HepG2 (cell line): ENCODE data around the gene ABCB6. TPM values are rescaled to one million over a fixed set of nuclear protein-coding genes. Genes with fewer than 3 reads are reported as not detected.

Experiments used
- FUBP1 ChIP-seq: sonication (generic); formaldehyde crosslinking; IDR thresholded peaks from 2 replicates; pipeline ENCODE4 v1.5.1; 2020; ENCODE audit warnings: missing genetic modification reagents, mild to moderate bottlenecking, borderline replicate concordance
- GLMP ChIP-seq: sonication (generic); formaldehyde crosslinking; IDR thresholded peaks from 2 replicates; pipeline ENCODE4 v1.9.0; 2021; ENCODE audit warnings: missing genetic modification reagents, mild to moderate bottlenecking, borderline replicate concordance
- KAT8 ChIP-seq: IDR thresholded peaks from 2 replicates; pipeline ENCODE4 v1.6.1; 2016; ENCODE audit warnings: missing genetic modification reagents, missing compliant biosample characterization
- NFKBIZ ChIP-seq: IDR thresholded peaks from 2 replicates; pipeline ENCODE4 v1.6.1; 2018; ENCODE audit warnings: missing genetic modification reagents, missing compliant biosample characterization
- NR1H2 ChIP-seq: sonication (generic); formaldehyde crosslinking; IDR thresholded peaks from 2 replicates; pipeline ENCODE4 v1.8.1; 2022; ENCODE audit warnings: low read depth, missing genetic modification reagents, borderline replicate concordance
- PHF5A ChIP-seq: IDR thresholded peaks from one replicate; pipeline ENCODE4 v1.6.1; 2018; ENCODE audit warnings: low read depth, missing genetic modification reagents; ENCODE audit not compliant: unreplicated experiment
- RFX1 ChIP-seq: fragments of 450-650 bp; IDR thresholded peaks from 2 replicates; pipeline ENCODE4 v1.6.1; 2017
- SKIL ChIP-seq: sonication (generic); formaldehyde crosslinking; IDR thresholded peaks from 2 replicates; pipeline ENCODE4 v1.8.0; 2022; ENCODE audit warnings: missing genetic modification reagents, mild to moderate bottlenecking, moderate library complexity, borderline replicate concordance
- ZHX2 ChIP-seq, 2 experiments: sonication (generic) in 1 of 2; formaldehyde crosslinking in 1 of 2; IDR thresholded peaks; 2 replicates each; pipeline versions ENCODE4 v1.6.1 to v1.9.0; 2014 to 2022; ENCODE audit warnings: antibody characterized with exemption in 1 of 2, borderline replicate concordance in 1 of 2, inconsistent platforms in 1 of 2, low read depth in 1 of 2, missing genetic modification reagents in 1 of 2
- ZIK1 ChIP-seq: sonication (generic); formaldehyde crosslinking; IDR thresholded peaks from 2 replicates; pipeline ENCODE4 v1.5.0; 2020; ENCODE audit warnings: mild to moderate bottlenecking, low read depth, missing genetic modification reagents, borderline replicate concordance
- ZNF460 ChIP-seq: sonication (generic); formaldehyde crosslinking; IDR thresholded peaks from 2 replicates; pipeline ENCODE4 v1.5.1; 2020; ENCODE audit warnings: missing genetic modification reagents, mild to moderate bottlenecking, borderline replicate concordance
- ZNF549 ChIP-seq: sonication (generic); formaldehyde crosslinking; IDR thresholded peaks from 2 replicates; pipeline ENCODE4 v1.5.0; 2020; ENCODE audit warnings: missing genetic modification reagents
- polyA plus RNA-seq, 8 experiments: library from polyadenylated mRNA; depleted of rRNA in 3 of 8; stranded (reverse) in 7 of 8; unstranded in 1 of 8; fragments of >200 nt; fragmentation: Illumina TruSeq in 4 of 8; extraction: Trizol in 4 of 8; gene quantifications; 2 replicates each; pipeline versions ENCODE4 v1.2.1 to v1.2.3, GENCODE V29; 2011 to 2016; ENCODE audit warnings: low read depth in 4 of 8, missing spikeins in 1 of 8, mixed read lengths in 1 of 8; ENCODE audit not compliant: insufficient read depth in 1 of 8
- total RNA-seq, 5 experiments: library from RNA; depleted of rRNA; stranded (reverse); fragments of >200 nt; fragmentation: Illumina TruSeq; extraction: Trizol; gene quantifications; 2 replicates each; pipeline ENCODE4 v1.2.3, GENCODE V29; 2016; ENCODE audit warnings: low read depth in 1 of 5
- TF ChIP-seq, protein P1 (sequence below): sonication (generic); formaldehyde crosslinking; IDR thresholded peaks from 2 replicates; pipeline ENCODE4 v1.9.0; 2021; ENCODE audit warnings: missing genetic modification reagents, borderline replicate concordance

The ABCB6 gene
- total and polyA plus RNA-seq, 2 of the 13 experiments (the other 11 are each of a cell fraction or from before 2014, with no cell fraction given), result 91.1 to 137 TPM

GRCh38 chr2:219207134-219207883 lies 11.4 kb downstream of the ABCB6 start (continued):
- TF ChIP-seq SKIL (CRISPR knock-in tag) (no peak), ZIK1 (CRISPR knock-in tag) (no peak), ZNF460 (no peak), NR1H2 (no peak), PHF5A (CRISPR knock-in tag) (no peak), ZNF549 (CRISPR knock-in tag) (no peak), KAT8 (CRISPR knock-in tag) (no peak), GLMP (CRISPR knock-in tag) (no peak), RFX1 (no peak), ZHX2 (IDR thresholded peaks at IDR 0.05; ENCODE audit: low read depth) (0 out of 2 replicates have a peak, but pooled peaks have one; percentile 8), ZHX2 (CRISPR knock-in tag; IDR thresholded peaks at IDR 0.05; ENCODE audit: borderline replicate concordance) (no peak), NFKBIZ (CRISPR knock-in tag) (no peak), FUBP1 (CRISPR knock-in tag) (no peak; the same call in 1 of the 2 replicates)
- TF ChIP-seq, protein P1, sequence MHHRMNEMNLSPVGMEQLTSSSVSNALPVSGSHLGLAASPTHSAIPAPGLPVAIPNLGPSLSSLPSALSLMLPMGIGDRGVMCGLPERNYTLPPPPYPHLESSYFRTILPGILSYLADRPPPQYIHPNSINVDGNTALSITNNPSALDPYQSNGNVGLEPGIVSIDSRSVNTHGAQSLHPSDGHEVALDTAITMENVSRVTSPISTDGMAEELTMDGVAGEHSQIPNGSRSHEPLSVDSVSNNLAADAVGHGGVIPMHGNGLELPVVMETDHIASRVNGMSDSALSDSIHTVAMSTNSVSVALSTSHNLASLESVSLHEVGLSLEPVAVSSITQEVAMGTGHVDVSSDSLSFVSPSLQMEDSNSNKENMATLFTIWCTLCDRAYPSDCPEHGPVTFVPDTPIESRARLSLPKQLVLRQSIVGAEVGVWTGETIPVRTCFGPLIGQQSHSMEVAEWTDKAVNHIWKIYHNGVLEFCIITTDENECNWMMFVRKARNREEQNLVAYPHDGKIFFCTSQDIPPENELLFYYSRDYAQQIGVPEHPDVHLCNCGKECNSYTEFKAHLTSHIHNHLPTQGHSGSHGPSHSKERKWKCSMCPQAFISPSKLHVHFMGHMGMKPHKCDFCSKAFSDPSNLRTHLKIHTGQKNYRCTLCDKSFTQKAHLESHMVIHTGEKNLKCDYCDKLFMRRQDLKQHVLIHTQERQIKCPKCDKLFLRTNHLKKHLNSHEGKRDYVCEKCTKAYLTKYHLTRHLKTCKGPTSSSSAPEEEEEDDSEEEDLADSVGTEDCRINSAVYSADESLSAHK (CRISPR knock-in tag), result no peak
